Testis (tissue), 3 donors: ENCODE results near the gene ADISSP. TPM values are rescaled to one million over a fixed set of nuclear protein-coding genes. Genes with fewer than 3 reads are reported as not detected.

Experiments used
- DNase-seq: peaks from one replicate; pipeline ENCODE4 v3.0.0-alpha.2; 2019
- H3K27ac ChIP-seq, 2 donors: fragments of 200-600 bp; sonication (generic); one replicate each; pipeline ENCODE4 v1.5.1; 2019
- H3K27me3 ChIP-seq: fragments of 200-600 bp; sonication (generic); one replicate; pipeline ENCODE4 v1.5.1; 2019
- H3K36me3 ChIP-seq: fragments of 200-600 bp; sonication (generic); one replicate; pipeline ENCODE4 v1.5.1; 2017; ENCODE audit warnings: low read depth; ENCODE audit errors: missing control alignments
- H3K4me1 ChIP-seq: fragments of 200-600 bp; sonication (generic); one replicate; pipeline ENCODE4 v1.5.1; 2019
- H3K4me3 ChIP-seq, 2 donors: fragments of 200-600 bp; sonication (generic); one replicate each; pipeline ENCODE4 v1.5.1; 2017 to 2019
- H3K9me3 ChIP-seq: fragments of 200-600 bp; sonication (generic); one replicate; pipeline ENCODE4 v1.5.1; 2017
- POLR2A ChIP-seq: fragments of 450-650 bp; IDR thresholded peaks from one replicate; pipeline ENCODE4 v1.6.1; 2017; ENCODE audit warnings: antibody characterized with exemption, mild to moderate bottlenecking, moderate library complexity
- WGBS, 2 donors: methylation state at CpG; one replicate each; pipeline ENCODE4 v1.1.5; 2018; 5-methylcytosine and 5-hydroxymethylcytosine counted together
- intact Hi-C: fragments of 100-400 bp; cut with DNase I; formaldehyde crosslinking; loops from one replicate; pipeline ENCODE4 v1.15.1; 2023; ENCODE audit warnings: low total_unique reads
- polyA plus RNA-seq: library from polyadenylated mRNA; stranded (reverse); fragments of 350-450 nt; fragmentation: Illumina TruSeq; extraction: RNeasy Lipid Tissue Mini Kit (QIAGEN cat#74804); gene quantifications from one replicate; pipeline ENCODE4 v1.2.3, GENCODE V29; 2014; ENCODE audit warnings: low read depth, low replicate concordance; ENCODE audit not compliant: insufficient read depth
- total RNA-seq, 2 donors: library from RNA; depleted of rRNA; stranded (reverse); fragments of >200 nt; gene quantifications; one replicate each; pipeline ENCODE4 v1.2.3, GENCODE V29; 2016
- TF ChIP-seq, protein P1 (sequence below), 3 experiments: fragments of 450-650 bp in 2 of 3; fragments of 200-600 bp in 1 of 3; sonication (generic) in 1 of 3; IDR thresholded peaks; one replicate each; pipeline ENCODE4 v1.5.1; 2016 to 2019; ENCODE audit warnings: antibody characterized with exemption in 3 of 3, mild to moderate bottlenecking in 2 of 3, moderate library complexity in 1 of 3

ADISSP gene
- total and polyA plus RNA-seq, 3 donors from 2014 or later = 17.6 to 36.5 (median 19.7) TPM

DNA sequence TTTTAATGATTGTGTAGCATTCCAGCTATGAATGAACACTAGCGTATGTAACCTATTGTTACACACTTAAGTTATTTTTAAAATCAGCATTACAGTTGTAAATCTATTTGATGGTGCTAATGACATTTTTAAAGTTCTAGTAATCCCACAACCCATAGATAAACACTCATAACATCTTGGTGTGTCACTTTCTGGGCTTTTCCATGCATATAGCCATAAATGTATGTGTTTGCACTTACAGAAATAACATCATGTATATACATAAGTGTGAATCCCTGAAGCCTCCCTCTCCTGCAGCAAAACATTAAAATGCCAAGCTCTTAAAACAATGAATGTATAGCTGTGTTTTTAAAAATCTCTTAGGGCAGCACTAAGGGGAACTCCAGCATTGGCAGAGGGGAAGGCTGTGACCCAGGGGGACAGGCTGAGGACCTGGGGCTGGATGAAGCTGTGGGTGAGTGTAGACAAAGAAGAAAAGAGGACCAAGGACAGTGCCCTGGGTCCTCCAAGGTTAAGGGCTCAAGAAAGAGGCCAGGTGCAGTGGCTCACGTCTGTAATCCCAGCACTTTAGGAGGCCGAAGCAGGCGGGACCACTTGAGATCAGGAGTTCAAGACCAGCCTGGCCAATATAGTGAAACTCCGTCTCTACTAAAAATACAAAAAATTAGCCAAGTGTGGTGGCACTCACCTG is 19.9 kb upstream of the ADISSP start:
- TF ChIP-seq POLR2A = no peak
- TF ChIP-seq, protein P1, sequence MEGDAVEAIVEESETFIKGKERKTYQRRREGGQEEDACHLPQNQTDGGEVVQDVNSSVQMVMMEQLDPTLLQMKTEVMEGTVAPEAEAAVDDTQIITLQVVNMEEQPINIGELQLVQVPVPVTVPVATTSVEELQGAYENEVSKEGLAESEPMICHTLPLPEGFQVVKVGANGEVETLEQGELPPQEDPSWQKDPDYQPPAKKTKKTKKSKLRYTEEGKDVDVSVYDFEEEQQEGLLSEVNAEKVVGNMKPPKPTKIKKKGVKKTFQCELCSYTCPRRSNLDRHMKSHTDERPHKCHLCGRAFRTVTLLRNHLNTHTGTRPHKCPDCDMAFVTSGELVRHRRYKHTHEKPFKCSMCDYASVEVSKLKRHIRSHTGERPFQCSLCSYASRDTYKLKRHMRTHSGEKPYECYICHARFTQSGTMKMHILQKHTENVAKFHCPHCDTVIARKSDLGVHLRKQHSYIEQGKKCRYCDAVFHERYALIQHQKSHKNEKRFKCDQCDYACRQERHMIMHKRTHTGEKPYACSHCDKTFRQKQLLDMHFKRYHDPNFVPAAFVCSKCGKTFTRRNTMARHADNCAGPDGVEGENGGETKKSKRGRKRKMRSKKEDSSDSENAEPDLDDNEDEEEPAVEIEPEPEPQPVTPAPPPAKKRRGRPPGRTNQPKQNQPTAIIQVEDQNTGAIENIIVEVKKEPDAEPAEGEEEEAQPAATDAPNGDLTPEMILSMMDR (IDR thresholded peaks at IDR 0.05) = no peak
- Histone ChIP-seq H3K4me3 (peak overlapping the region in 1 of 2 donors; percentile 39), H3K27me3 (no peaks in the 10 kb centered on the region), H3K36me3 (no peaks in the 10 kb centered on the region), H3K4me1 (peaks cover 29% of the 10 kb centered on the region), H3K27ac (no peak overlapping the region), H3K9me3 (no peaks in the 10 kb centered on the region)
- intact Hi-C loops = loop anchor here (2.0 kb wide), 1 partner anchor 33 kb away; the partner anchor contains the start of gene AP5S1
- 65 to 73% methylated on average over 5 of the region's 5 CpGs for WGBS, 2 donors
- no peak for DNase-seq

DNA sequence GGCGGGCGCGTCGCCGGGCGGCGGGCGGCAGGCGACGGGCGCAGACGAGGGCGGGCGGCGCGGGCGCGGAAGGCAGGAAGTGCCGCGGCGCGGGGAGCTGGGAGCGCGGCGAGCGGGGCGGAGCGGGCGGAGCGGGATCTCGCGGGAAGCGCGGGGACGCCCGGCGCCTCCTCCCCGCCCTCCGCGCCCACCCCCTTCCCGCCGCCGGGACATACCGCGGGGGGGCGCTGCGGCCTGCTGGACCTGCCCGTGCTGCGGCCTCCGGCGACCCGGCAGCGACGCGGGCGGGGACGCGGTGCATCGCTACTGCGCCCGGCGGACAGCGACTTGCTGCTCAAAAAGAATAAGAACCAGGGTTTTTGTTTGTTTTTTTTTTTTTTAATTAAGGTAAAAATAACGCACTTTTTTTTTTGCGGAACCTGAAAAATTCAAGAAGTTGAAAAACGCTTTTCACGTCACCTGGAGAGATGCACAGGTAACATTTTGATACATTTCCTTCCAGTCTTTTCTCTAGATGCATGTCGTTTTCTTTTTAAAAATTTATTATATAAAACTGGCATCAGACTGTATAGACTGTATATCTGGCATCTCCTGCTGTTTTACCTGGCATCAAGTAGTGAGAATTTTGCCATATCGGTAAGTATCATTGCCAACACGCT is 19.2 kb upstream of the ADISSP start, which contains the start of gene CENPB:
Gene CENPB, minus strand, starts transcription at position 76 of the 659 bp plus-strand sequence. CDS start 257 bp downstream, outside the sequence.
- Histone ChIP-seq H3K4me1 (peaks cover 29% of the 10 kb centered on the region), H3K36me3 (no peaks in the 10 kb centered on the region), H3K27me3 (no peaks in the 10 kb centered on the region), H3K4me3 (peak within 1 kb of the TSS; percentile 58 to 63), H3K27ac (peak within 1 kb of the TSS; percentile 42 to 74), H3K9me3 (no peaks in the 10 kb centered on the region)
- TF ChIP-seq, protein P1 (IDR thresholded peaks at IDR 0.05) = peak; percentile 43 to 83 (median 76)
- no peak for TF ChIP-seq POLR2A
- intact Hi-C loops = loop anchor here (2.0 kb wide), 1 partner anchor 34 kb away; the partner anchor contains the start of gene AP5S1
- DNase-seq = peak; percentile 91
- WGBS, 2 donors = 4 to 5% methylated on average over 23 to 40 of the region's 70 CpGs

DNA sequence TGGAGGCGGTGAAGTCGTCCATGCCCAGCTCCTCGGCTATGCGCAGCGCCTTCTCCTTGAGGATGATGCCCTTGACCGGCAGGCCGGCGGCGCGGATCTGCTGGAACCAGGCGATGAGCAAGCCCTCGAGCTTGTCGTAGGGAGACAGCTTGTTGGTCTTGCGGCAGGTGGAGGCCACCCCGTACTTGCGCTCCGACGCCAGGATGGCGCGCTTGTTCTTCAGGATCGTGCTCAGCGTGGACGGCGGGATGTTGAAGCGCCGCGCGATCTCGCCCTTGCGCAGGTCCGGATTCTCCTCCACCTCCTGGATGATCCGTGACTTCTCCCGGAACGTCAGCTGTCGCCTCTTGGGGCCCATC is 18.6 kb upstream of the ADISSP start:
- Histone ChIP-seq H3K27me3 (no peaks in the 10 kb centered on the region), H3K9me3 (no peaks in the 10 kb centered on the region), H3K4me1 (peaks cover 33% of the 10 kb centered on the region), H3K4me3 (peak overlapping the region; percentile 58 to 63), H3K27ac (peak overlapping the region; percentile 42 to 74), H3K36me3 (no peaks in the 10 kb centered on the region)
- TF ChIP-seq POLR2A = no peak
- peak; percentile 51 for DNase-seq
- intact Hi-C loops = loop anchor here (2.0 kb wide), 1 partner anchor 35 kb away; the partner anchor contains the start of gene AP5S1
- 1% methylated on average over 24 of the region's 35 CpGs; no CpG with 5 or more reads in 1 of the 2 donors for WGBS, 2 donors

DNA sequence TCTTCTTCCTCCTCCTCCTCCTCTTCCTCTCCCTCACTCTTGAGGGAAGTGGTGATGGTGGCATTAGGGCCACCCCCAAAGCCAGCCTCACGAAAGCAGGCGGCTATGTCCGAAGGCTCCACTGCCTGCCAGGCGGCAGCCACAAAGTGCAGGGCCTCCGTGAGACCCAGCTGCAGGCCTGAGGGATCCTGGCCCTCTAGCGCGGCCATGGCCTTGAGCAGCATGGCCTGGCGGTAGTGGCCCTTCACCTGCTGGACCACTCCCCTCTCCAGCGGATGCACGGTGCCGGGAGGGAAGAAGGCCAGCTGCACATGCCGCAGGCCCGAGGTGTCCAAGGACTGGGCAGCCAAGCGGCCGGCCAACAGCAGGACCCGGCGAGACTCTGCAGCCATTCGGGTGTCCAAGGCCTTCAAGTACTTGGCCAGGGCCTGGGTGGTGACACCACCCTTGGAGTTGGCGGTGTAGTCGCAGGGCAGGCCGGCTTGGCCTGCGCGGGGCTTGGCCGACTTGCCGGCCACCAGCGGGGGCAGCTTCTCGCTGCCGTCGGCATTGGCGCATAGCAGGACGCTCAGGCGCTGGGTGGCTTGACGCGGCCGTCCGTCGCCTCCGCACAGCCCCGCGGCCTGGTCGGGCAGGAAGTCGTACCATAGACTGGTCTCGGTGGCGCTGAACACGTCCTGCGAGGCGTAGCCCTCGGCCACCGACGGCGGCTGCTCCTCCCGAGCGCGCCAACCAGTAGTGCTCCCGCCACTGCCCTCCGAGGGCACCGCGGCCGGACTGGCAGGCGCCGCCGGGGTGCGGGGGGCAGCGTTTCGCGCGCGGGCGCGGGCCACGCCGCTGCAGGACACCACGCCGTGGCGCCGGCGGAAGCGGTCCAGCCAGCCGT is 17.9 kb upstream of the ADISSP start:
- intact Hi-C loops = loop anchor here (2.0 kb wide), 1 partner anchor 35 kb away; the partner anchor contains the start of gene AP5S1
- Histone ChIP-seq H3K36me3 (no peaks in the 10 kb centered on the region), H3K9me3 (no peaks in the 10 kb centered on the region), H3K4me3 (peak overlapping the region; percentile 58 to 63), H3K27me3 (no peaks in the 10 kb centered on the region), H3K27ac (peak overlapping the region; percentile 42 to 74), H3K4me1 (peaks cover 33% of the 10 kb centered on the region)
- DNase-seq = no peak
- WGBS, 2 donors = 10 to 51% methylated on average over 7 to 78 of the region's 79 CpGs
- TF ChIP-seq, protein P1 (IDR thresholded peaks at IDR 0.05) = no peak
- TF ChIP-seq POLR2A = no peak
